ENCODE measurements around the gene GOLGA6L7.

Gene GOLGA6L7

GRCh38 chr15:28889346-28889745, 40.9 kb upstream of the GOLGA6L7 start:
- no peaks in the 10 kb centered on the region for H3K9me3 ChIP-seq (ENCODE audit: control insufficient read depth, insufficient read depth, low read length)
- H3K27me3 ChIP-seq (ENCODE audit: control insufficient read depth, low read length) = no peaks in the 10 kb centered on the region
- no peaks in the 10 kb centered on the region for H3K4me1 ChIP-seq (ENCODE audit: control insufficient read depth, low read length)
- no peaks in the 10 kb centered on the region for H4K20me1 ChIP-seq (ENCODE audit: control insufficient read depth, insufficient read depth, low read depth, low read length)
- H3K36me3 ChIP-seq (ENCODE audit: control insufficient read depth, low read length) = no peaks in the 10 kb centered on the region
- no peak overlapping the region for H3K27ac ChIP-seq (ENCODE audit: low read depth, low read length)
- no peaks in the 10 kb centered on the region for H3K9me2 ChIP-seq (replicated peaks; ENCODE audit: control insufficient read depth, low read length)
- TF ChIP-seq EZH2phosphoT487 (IDR thresholded peaks at IDR 0.05; ENCODE audit: borderline replicate concordance, low read length) = no peak
- H3K4me3 ChIP-seq (ENCODE audit: low read length) = no peak overlapping the region
- H3K4me2 ChIP-seq (ENCODE audit: low read length) = no peak overlapping the region
- H3K79me2 ChIP-seq (ENCODE audit: control insufficient read depth, low read length) = no peaks in the 10 kb centered on the region
- H3F3A ChIP-seq (ENCODE audit: control insufficient read depth, insufficient read depth) = no peaks in the 10 kb centered on the region

DNA sequence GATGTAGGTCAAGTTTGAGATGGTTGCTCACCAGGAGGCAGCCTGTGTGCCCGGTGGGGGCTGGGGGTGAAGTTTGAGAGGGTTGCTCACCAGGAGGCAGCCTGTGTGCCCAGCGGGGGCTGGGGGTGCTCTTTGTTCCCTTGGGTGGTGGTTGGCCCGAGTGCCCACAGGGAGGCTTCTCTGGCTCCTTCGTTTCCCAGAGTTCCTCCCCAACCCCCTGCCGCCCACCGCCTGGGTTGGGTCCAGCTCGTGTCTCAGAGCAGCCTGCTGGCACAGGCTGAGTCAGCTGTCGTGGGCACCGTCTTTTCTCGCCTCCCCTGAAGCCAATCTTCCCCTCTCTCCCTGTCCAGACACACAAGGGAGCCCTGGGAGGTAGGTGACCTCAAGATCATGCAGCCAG, 40.5 kb upstream of the GOLGA6L7 start:
- Histone ChIP-seq H3K4me3 (ENCODE audit: low read length) (no peak overlapping the region), H3K4me2 (ENCODE audit: low read length) (no peak overlapping the region), H3K27me3 (ENCODE audit: control insufficient read depth, low read length) (no peaks in the 10 kb centered on the region), H3K79me2 (ENCODE audit: control insufficient read depth, low read length) (no peaks in the 10 kb centered on the region), H3K36me3 (ENCODE audit: control insufficient read depth, low read length) (no peaks in the 10 kb centered on the region), H4K20me1 (ENCODE audit: control insufficient read depth, insufficient read depth, low read depth, low read length) (no peaks in the 10 kb centered on the region), H3F3A (ENCODE audit: control insufficient read depth, insufficient read depth) (no peaks in the 10 kb centered on the region), H3K4me1 (ENCODE audit: control insufficient read depth, low read length) (no peaks in the 10 kb centered on the region), H3K9me3 (ENCODE audit: control insufficient read depth, insufficient read depth, low read length) (no peaks in the 10 kb centered on the region), H3K9me2 (replicated peaks; ENCODE audit: control insufficient read depth, low read length) (no peaks in the 10 kb centered on the region), H3K27ac (ENCODE audit: low read depth, low read length) (no peak overlapping the region)
- TF ChIP-seq, protein P1, sequence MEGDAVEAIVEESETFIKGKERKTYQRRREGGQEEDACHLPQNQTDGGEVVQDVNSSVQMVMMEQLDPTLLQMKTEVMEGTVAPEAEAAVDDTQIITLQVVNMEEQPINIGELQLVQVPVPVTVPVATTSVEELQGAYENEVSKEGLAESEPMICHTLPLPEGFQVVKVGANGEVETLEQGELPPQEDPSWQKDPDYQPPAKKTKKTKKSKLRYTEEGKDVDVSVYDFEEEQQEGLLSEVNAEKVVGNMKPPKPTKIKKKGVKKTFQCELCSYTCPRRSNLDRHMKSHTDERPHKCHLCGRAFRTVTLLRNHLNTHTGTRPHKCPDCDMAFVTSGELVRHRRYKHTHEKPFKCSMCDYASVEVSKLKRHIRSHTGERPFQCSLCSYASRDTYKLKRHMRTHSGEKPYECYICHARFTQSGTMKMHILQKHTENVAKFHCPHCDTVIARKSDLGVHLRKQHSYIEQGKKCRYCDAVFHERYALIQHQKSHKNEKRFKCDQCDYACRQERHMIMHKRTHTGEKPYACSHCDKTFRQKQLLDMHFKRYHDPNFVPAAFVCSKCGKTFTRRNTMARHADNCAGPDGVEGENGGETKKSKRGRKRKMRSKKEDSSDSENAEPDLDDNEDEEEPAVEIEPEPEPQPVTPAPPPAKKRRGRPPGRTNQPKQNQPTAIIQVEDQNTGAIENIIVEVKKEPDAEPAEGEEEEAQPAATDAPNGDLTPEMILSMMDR (IDR thresholded peaks at IDR 0.05; ENCODE audit: low read depth, low read length, poor library complexity, severe bottlenecking) = no peak
- no peak for TF ChIP-seq EZH2phosphoT487 (IDR thresholded peaks at IDR 0.05; ENCODE audit: borderline replicate concordance, low read length)

DNA sequence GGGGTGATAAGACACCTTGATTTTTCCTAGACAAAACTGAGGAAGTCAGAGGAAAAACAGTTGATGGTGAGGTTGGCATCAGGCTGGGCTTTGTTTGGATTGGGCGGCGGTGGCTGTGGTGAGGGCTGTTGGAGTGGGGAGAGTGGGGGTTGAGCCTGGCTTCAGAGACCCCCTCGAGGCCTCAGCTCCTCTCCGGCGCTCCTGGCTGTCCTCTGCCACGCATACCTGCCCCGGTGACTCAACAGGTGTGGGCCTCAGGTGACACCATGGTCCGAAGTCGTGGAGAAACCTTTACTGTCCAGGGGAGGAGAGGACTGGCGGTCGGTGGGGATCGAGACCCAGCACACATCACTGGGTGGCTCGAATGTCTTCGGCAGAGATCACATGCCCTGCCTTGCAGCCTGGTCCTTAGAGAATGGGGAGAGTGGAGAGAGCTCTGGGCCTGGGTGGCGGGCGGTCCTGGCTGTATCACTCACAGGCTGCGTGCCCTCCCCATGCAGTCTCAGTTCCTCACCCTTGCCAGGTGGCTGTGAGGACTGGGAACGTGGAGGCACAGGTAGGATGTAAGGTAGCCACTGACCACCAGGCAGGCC, 40.0 kb upstream of the GOLGA6L7 start:
- no peak for TF ChIP-seq EZH2phosphoT487 (IDR thresholded peaks at IDR 0.05; ENCODE audit: borderline replicate concordance, low read length)
- TF ChIP-seq, protein P1 (IDR thresholded peaks at IDR 0.05; ENCODE audit: low read depth, low read length, poor library complexity, severe bottlenecking) = no peak
- H3K4me2 ChIP-seq (ENCODE audit: low read length) = no peak overlapping the region

GRCh38 chr15:28887339-28888174, 39.1 kb upstream of the GOLGA6L7 start:
- no peak overlapping the region for H3K4me3 ChIP-seq (ENCODE audit: low read length)
- H3F3A ChIP-seq (ENCODE audit: control insufficient read depth, insufficient read depth) = no peaks in the 10 kb centered on the region
- H3K36me3 ChIP-seq (ENCODE audit: control insufficient read depth, low read length) = no peaks in the 10 kb centered on the region
- TF ChIP-seq, protein P1 (IDR thresholded peaks at IDR 0.05; ENCODE audit: low read depth, low read length, poor library complexity, severe bottlenecking) = no peak
- TF ChIP-seq EZH2phosphoT487 (IDR thresholded peaks at IDR 0.05; ENCODE audit: borderline replicate concordance, low read length) = no peak
- H4K20me1 ChIP-seq (ENCODE audit: control insufficient read depth, insufficient read depth, low read depth, low read length) = no peaks in the 10 kb centered on the region
- H3K9me2 ChIP-seq (replicated peaks; ENCODE audit: control insufficient read depth, low read length) = no peaks in the 10 kb centered on the region
- no peaks in the 10 kb centered on the region for H3K27me3 ChIP-seq (ENCODE audit: control insufficient read depth, low read length)
- H3K9me3 ChIP-seq (ENCODE audit: control insufficient read depth, insufficient read depth, low read length) = no peaks in the 10 kb centered on the region
- H3K4me2 ChIP-seq (ENCODE audit: low read length) = no peak overlapping the region
- H3K27ac ChIP-seq (ENCODE audit: low read depth, low read length) = no peak overlapping the region
- no peaks in the 10 kb centered on the region for H3K4me1 ChIP-seq (ENCODE audit: control insufficient read depth, low read length)
- H3K79me2 ChIP-seq (ENCODE audit: control insufficient read depth, low read length) = no peaks in the 10 kb centered on the region

More for the DNA sequence above, 40.0 kb upstream of the GOLGA6L7 start:
- no peak overlapping the region for H3K4me3 ChIP-seq (ENCODE audit: low read length)
- no peak overlapping the region for H3K27ac ChIP-seq (ENCODE audit: low read depth, low read length)
- H4K20me1 ChIP-seq (ENCODE audit: control insufficient read depth, insufficient read depth, low read depth, low read length) = no peaks in the 10 kb centered on the region
- no peaks in the 10 kb centered on the region for H3K27me3 ChIP-seq (ENCODE audit: control insufficient read depth, low read length)
- no peaks in the 10 kb centered on the region for H3F3A ChIP-seq (ENCODE audit: control insufficient read depth, insufficient read depth)
- H3K79me2 ChIP-seq (ENCODE audit: control insufficient read depth, low read length) = no peaks in the 10 kb centered on the region
- H3K9me3 ChIP-seq (ENCODE audit: control insufficient read depth, insufficient read depth, low read length) = no peaks in the 10 kb centered on the region
- no peaks in the 10 kb centered on the region for H3K4me1 ChIP-seq (ENCODE audit: control insufficient read depth, low read length)
- no peaks in the 10 kb centered on the region for H3K36me3 ChIP-seq (ENCODE audit: control insufficient read depth, low read length)
- no peaks in the 10 kb centered on the region for H3K9me2 ChIP-seq (replicated peaks; ENCODE audit: control insufficient read depth, low read length)

Measured in DOHH2 (cell line).